ENCODE data around the gene SIPA1L3. TPM values are rescaled to one million over a fixed set of nuclear protein-coding genes. Genes with fewer than 3 reads are reported as not detected.
A peak's percentile ranks its signal among the peaks of the same experiment; 100 is the strongest.

The SIPA1L3 gene
- total and polyA plus RNA-seq, 9 of the 15 experiments (the other 6 are each of a cell fraction or from before 2014, with no cell fraction given), result 0.01 to 6.1 (median 2.5) TPM

GRCh38 chr19:38255383-38256014, 348.5 kb downstream of the SIPA1L3 start (continued):
- TF ChIP-seq ETS1 (conservative IDR thresholded peaks at IDR 0.05; ENCODE audit: control insufficient read depth, low read depth, low read length), result peak; percentile 31; the same call in 1 of the 2 replicates
- TF ChIP-seq HCFC1 (IDR thresholded peaks at IDR 0.05; ENCODE audit: low read depth, low read length), result no peak
- TF ChIP-seq ZNF511 (CRISPR knock-in tag; IDR thresholded peaks at IDR 0.05), result no peak
- no peak for TF ChIP-seq AFF4 (CRISPR knock-in tag; IDR thresholded peaks at IDR 0.05)
- peak; percentile 94 for TF ChIP-seq HNRNPLL (IDR thresholded peaks at IDR 0.05; ENCODE audit: low read depth, low read length, poor library complexity, severe bottlenecking)
- no peak for TF ChIP-seq ZNF589 (CRISPR knock-in tag; IDR thresholded peaks at IDR 0.05; ENCODE audit: low read depth)
- no peak for TF ChIP-seq TCFL5 (CRISPR knock-in tag; conservative IDR thresholded peaks at IDR 0.05)
- no peak for TF ChIP-seq ILK (tag; IDR thresholded peaks at IDR 0.05; ENCODE audit: borderline replicate concordance, low read depth)
- no peak for TF ChIP-seq CCNT2 (IDR thresholded peaks at IDR 0.05; ENCODE audit: borderline replicate concordance, extremely low read depth, insufficient read length, low read depth, low read length)
- no peak for TF ChIP-seq TGIF2 (CRISPR knock-in tag; IDR thresholded peaks at IDR 0.05)
- TF ChIP-seq CBFA2T2 (conservative IDR thresholded peaks at IDR 0.05), result peak; percentile 13; the same call in 1 of the 2 replicates
- peak; percentile 47; the same call in 1 of the 2 replicates for TF ChIP-seq CREB3L1 (IDR thresholded peaks at IDR 0.05; ENCODE audit: borderline replicate concordance, low read depth)
- TF ChIP-seq NFRKB (IDR thresholded peaks at IDR 0.05; ENCODE audit: low read depth), result no peak
- no peak for TF ChIP-seq MAFG (tag; conservative IDR thresholded peaks at IDR 0.05)
- no peak for TF ChIP-seq FOXA3 (CRISPR knock-in tag; conservative IDR thresholded peaks at IDR 0.05 in 1 of 2, IDR thresholded peaks at IDR 0.05 in 1 of 2)
- TF ChIP-seq ZNF354B (CRISPR knock-in tag; IDR thresholded peaks at IDR 0.05), result no peak
- no peak for TF ChIP-seq GTF2F1 (IDR thresholded peaks at IDR 0.05; ENCODE audit: low read depth, low read length)

Measured in K562 (cell line).